Prostate gland (tissue), 2 donors: ENCODE results near the gene CYLC2.

Source experiments
- CTCF ChIP-seq, 4 experiments: fragments of 200-600 bp in 2 of 4; fragments of 450-650 bp in 2 of 4; sonication (generic) in 2 of 4; IDR thresholded peaks; 1 replicate in 3 of 4; 2 replicates in 1 of 4; pipeline ENCODE4 v1.5.1; 2016 to 2019; ENCODE audit warnings: antibody characterized with exemption in 4 of 4, mild to moderate bottlenecking in 2 of 4, moderate library complexity in 2 of 4
- POLR2A ChIP-seq: fragments of 450-650 bp; IDR thresholded peaks from one replicate; pipeline ENCODE4 v1.6.1; 2016; ENCODE audit warnings: antibody characterized with exemption, mild to moderate bottlenecking

- no peak for TF ChIP-seq POLR2A
- no peak for TF ChIP-seq CTCF (IDR thresholded peaks at IDR 0.05)
These were observed at the start of gene CYLC2 for GRCh38 chr9:102995033-102995432.
